Pancreas (tissue), 10 donors: ENCODE measurements around the gene UBTD2. TPM values are rescaled to one million over a fixed set of nuclear protein-coding genes. Genes with fewer than 3 reads are reported as not detected.
"Not testable (repeated sequence)": the region's sequence is repeated elsewhere in the genome, so short reads cannot be mapped to it uniquely, and the experiment has no call there.

Experiments
- ATAC-seq, 4 donors: fragments of 200-7000 bp; cut with Tn5 transposase; one replicate each; pipeline versions ENCODE4 v1.8.0 to v1.9.1; 2020; ENCODE audit warnings: mild to moderate bottlenecking in 4 of 4, moderate library complexity in 4 of 4
- DNase-seq, 6 donors: peaks; one replicate each; pipeline ENCODE4 v3.0.0-alpha.2; 2020
- FAIRE-seq: peaks from 2 replicates; lab custom pipeline; 2012; peaks lifted over from hg19 to GRCh38; lab: Jason Lieb, UNC
- H3K27ac ChIP-seq, 4 donors: fragments of 200-600 bp; sonication (generic); 1 replicate in 3 of 4; 2 replicates in 1 of 4; pipeline versions ENCODE4 v1.5.0 to v1.8.0; 2020
- H3K27me3 ChIP-seq, 4 donors: fragments of 200-600 bp; one replicate each; pipeline ENCODE4 v1.8.0; 2021
- H3K36me3 ChIP-seq, 3 donors: fragments of 200-600 bp; sonication (generic) in 1 of 3; one replicate each; pipeline versions ENCODE4 v1.5.0 to v1.8.0; 2020 to 2021
- H3K4me1 ChIP-seq, 3 donors: fragments of 200-600 bp; one replicate each; pipeline ENCODE4 v1.8.0; 2021
- H3K4me3 ChIP-seq, 4 donors: fragments of 200-600 bp; sonication (generic) in 2 of 4; one replicate each; pipeline versions ENCODE4 v1.5.0 to v1.8.0; 2020 to 2021
- H3K9me3 ChIP-seq, 4 donors: fragments of 200-600 bp; one replicate each; pipeline ENCODE4 v1.8.0; 2021
- CTCF ChIP-seq, 4 donors: fragments of 200-600 bp; sonication (generic) in 3 of 4; IDR thresholded peaks; one replicate each; pipeline versions ENCODE4 v1.5.0 to v1.8.0; 2021; ENCODE audit warnings: antibody characterized with exemption in 4 of 4
- WGBS, 2 donors: extraction: QIAGEN DNeasy Blood & Tissue Kit; methylation state at CpG; one replicate each; pipeline ENCODE4 v1.1.7; 2013; 5-methylcytosine and 5-hydroxymethylcytosine counted together
- intact Hi-C, 3 donors: fragments of 100-400 bp; cut with DNase I; formaldehyde crosslinking; loops; one replicate each; pipeline versions ENCODE4 v1.11.1 to v1.14.2; 2022
- polyA plus RNA-seq, 2 donors: library from polyadenylated mRNA; stranded (reverse); fragments of 200-250 nt; gene quantifications; one replicate each; pipeline ENCODE4 v1.2.3, GENCODE V29; 2013
- total RNA-seq, 6 donors: library from RNA; stranded (reverse); fragmentation: NEBNext Ultra II Directional in 4 of 6; extraction: Animal tissue kit (Norgen Biotek cat#: 25700) in 4 of 6; gene quantifications; one replicate each; pipeline versions ENCODE4 v1.2.1 to v1.2.4, GENCODE V29; 2021 to 2023
- donor health status: healthy with polysubstance abuse.
- donor health status: DM: no; HTN: no; CAD: no; lungs with moderate emphysema.
- donor health status: DM: no; HTN: no; CAD: no.
- donor health status: control.
- donor health status: control.
- donor health status: Bipolar disorder and iron deficiency.
- donor health status: DM: yes; HTN: yes; CAD: no.
- donor health status: DM: no; HTN: no; CAD: no.
- donor health status: DM: no; HTN: no; CAD: no.
- donor health status: DM: yes; HTN: yes; CAD: no.

Gene UBTD2
- total and polyA plus RNA-seq, 8 donors, result 4.5 to 12.9 (median 6.9) TPM

DNA sequence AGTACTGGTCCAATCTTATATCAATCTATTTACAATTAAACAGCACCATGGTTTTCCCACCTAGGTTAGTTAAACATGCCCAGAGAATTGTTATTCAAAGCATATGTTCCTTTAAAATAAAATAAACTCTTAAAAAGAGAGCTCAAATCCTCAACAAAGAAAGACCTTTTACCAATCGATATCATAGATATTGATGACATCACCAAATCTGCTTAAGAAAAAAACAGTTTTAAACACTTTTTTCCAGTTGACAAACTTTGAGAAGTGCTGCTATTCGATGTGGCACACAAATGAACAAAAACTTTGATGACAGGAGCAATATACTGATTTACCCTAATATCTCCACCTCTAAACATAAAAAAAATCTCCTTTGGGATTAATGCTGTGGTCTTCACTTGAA lies 73.8 kb downstream of the UBTD2 start:
- TF ChIP-seq CTCF (IDR thresholded peaks at IDR 0.05), result no peak
- intact Hi-C loops, result no loop called here

DNA sequence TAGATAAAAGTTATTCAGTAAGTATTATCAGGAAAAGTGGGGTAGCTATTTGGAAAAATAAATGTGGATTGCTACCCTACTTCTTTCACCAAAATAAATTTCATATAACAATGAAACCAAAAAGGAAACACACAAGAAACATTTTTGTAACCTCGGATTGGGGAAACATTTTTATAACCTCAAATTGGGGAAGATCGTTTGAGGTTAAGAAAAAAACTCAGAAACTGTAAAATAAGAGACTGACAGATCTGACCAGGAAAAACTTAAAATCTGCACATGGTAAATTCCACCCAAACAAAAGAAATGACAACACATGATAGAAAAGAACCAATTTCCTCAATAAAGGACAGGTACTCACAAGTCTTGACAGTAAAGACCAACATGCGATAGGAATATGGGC lies 76.1 kb downstream of the UBTD2 start:
- no peak for TF ChIP-seq CTCF (IDR thresholded peaks at IDR 0.05)
- no peak overlapping the region for H3K27ac ChIP-seq
- intact Hi-C loops, result no loop called here
- DNase-seq (no peak), ATAC-seq (no peak), FAIRE-seq (no peak)
- H3K27me3 ChIP-seq, result no peaks in the 10 kb centered on the region
- no peaks in the 10 kb centered on the region for H3K4me1 ChIP-seq
- H3K9me3 ChIP-seq, result no peaks in the 10 kb centered on the region
- WGBS, 2 donors, result 60 to 70% methylated on average over 3 of the region's 3 CpGs
- H3K4me3 ChIP-seq, result no peak overlapping the region
- no peaks in the 10 kb centered on the region for H3K36me3 ChIP-seq

More for the DNA sequence above, 73.8 kb downstream of the UBTD2 start:
- WGBS, 2 donors, result 91% methylated on average over 2 of the region's 2 CpGs
- Histone ChIP-seq H3K9me3 (no peaks in the 10 kb centered on the region), H3K4me1 (no peaks in the 10 kb centered on the region), H3K4me3 (no peak overlapping the region), H3K36me3 (peaks cover 0 to 3% (median 0%) of the 10 kb centered on the region in 3 donors), H3K27me3 (no peaks in the 10 kb centered on the region), H3K27ac (no peak overlapping the region)
- no peak for DNase-seq
- ATAC-seq, result no peak
- no peak for FAIRE-seq

DNA sequence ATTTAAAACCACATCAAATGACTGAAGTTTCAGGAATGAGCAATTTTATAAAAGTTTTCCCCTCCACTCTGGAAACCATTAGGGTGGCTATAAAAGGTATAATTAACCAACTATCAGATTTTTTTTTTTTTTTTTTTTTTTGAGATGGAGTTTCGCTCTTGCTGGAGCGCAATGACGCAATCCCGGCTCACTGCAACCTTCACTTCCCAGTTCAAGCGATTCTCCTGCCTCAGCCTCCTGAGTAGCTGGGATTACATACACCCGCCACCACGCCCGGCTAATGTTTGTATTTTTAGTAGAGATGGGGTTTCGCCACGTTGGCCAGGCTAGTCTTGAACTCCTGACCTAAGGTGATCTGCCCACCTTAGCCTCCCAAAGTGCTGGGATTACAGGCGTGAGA lies 77.6 kb downstream of the UBTD2 start:
- intact Hi-C loops, H3K4me3 ChIP-seq, ATAC-seq, DNase-seq, H3K4me1 ChIP-seq, H3K9me3 ChIP-seq, H3K27me3 ChIP-seq, FAIRE-seq, H3K36me3 ChIP-seq, H3K27ac ChIP-seq: not testable (repeated sequence)
- WGBS, 2 donors, result 91 to 96% methylated on average over 11 of the region's 11 CpGs

- no peak for FAIRE-seq
- 85 to 92% methylated on average over 6 of the region's 6 CpGs for WGBS, 2 donors
- no peak overlapping the region for H3K4me3 ChIP-seq
- DNase-seq, result no peak
- no peaks in the 10 kb centered on the region for H3K27me3 ChIP-seq
- TF ChIP-seq CTCF (IDR thresholded peaks at IDR 0.05), result no peak
- no peaks in the 10 kb centered on the region for H3K9me3 ChIP-seq
- no peak overlapping the region for H3K27ac ChIP-seq
- intact Hi-C loops, result no loop called here
- no peaks in the 10 kb centered on the region for H3K4me1 ChIP-seq
- no peaks in the 10 kb centered on the region for H3K36me3 ChIP-seq
- ATAC-seq, result no peak
These were observed 83.1 kb downstream of the UBTD2 start for GRCh38 chr5:172200476-172200875.

DNA sequence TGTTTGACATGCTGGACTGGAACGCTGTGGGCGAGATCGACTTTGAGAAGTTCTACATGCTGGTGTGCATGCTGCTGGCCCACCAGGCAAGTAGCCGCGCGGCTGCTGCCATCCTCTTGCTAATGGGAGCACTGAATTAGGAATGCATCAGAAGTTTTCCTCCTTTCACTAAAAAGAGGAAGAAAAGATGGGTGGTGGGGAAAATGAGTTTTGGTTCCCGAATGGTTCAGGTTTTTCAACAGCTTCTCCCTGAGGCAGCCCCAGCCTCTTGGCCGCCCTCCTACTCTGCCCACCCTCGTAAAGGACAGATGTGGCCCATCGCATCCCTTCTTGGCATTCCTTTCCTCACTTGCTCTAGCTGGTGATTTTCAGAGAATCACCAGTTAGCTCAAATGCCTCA lies 84.1 kb downstream of the UBTD2 start:
- ATAC-seq, result no peak
- H3K4me3 ChIP-seq, result no peak overlapping the region
- H3K4me1 ChIP-seq, result no peaks in the 10 kb centered on the region
- WGBS, 2 donors, result 77 to 81% methylated on average over 10 of the region's 10 CpGs
- no peaks in the 10 kb centered on the region for H3K36me3 ChIP-seq
- intact Hi-C loops, result no loop called here
- no peak for FAIRE-seq
- no peak overlapping the region for H3K27ac ChIP-seq
- H3K9me3 ChIP-seq, result no peaks in the 10 kb centered on the region
- no peak for DNase-seq
- no peaks in the 10 kb centered on the region for H3K27me3 ChIP-seq
- no peak for TF ChIP-seq CTCF (IDR thresholded peaks at IDR 0.05)

DNA sequence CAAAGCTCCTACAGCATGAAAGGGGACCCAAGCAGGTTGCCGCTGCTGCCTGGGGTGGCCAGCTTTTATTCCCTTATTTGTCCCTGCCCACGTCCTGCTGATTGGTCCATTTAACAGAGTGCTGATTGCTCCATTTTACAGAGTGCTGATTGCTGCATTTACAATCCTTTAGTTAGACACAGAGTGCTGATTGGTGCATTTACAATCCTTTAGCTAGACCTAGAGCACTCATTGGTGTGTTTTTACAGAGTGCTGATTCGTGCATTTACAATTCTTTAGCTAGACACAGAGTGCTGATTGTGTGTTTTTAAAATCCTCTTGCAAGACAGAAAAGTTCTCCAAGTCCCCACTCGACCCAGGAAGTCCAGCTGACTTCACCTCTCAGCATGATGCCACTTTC lies 85.8 kb downstream of the UBTD2 start:
- ATAC-seq, H3K4me1 ChIP-seq, H3K36me3 ChIP-seq, DNase-seq, H3K4me3 ChIP-seq, H3K27ac ChIP-seq, H3K27me3 ChIP-seq, intact Hi-C loops, FAIRE-seq, H3K9me3 ChIP-seq: not testable (repeated sequence)
- WGBS, 2 donors, result 77 to 85% methylated on average over 4 of the region's 4 CpGs
